ENCODE results near the gene KCTD10. TPM values are rescaled to one million over a fixed set of nuclear protein-coding genes. Genes with fewer than 3 reads are reported as not detected.

The KCTD10 gene
- total and polyA plus RNA-seq, 4 donors, result 4.2 to 20.1 (median 9.9) TPM

DNA sequence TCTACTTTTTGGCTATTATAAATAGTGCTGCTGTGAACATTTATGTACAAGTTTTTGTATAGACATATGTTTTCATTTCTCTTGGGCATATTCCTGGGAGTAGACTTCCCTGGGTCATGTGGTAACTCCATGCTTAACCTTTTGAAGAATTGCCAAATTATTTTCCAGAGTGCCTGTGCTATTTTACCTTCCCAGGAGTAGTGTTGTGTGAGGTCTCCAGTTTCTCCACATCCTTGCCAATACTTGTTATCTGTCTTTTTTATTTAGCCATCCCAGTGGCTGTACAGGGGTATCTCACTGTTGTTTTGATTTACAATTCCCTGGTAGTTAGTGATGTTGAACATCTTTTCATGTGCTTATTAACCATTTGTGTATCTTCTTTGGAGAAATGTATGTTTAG lies 19.2 kb upstream of the KCTD10 start:
- no peak for DNase-seq (ENCODE audit: low spot score)
- TF ChIP-seq TAF1 (conservative IDR thresholded peaks at IDR 0.05) (no peak), EGR1 (IDR thresholded peaks at IDR 0.05; ENCODE audit: low read depth in 2 of 2) (no peak), FOXA1 (IDR thresholded peaks at IDR 0.05) (no peak), YY1 (IDR thresholded peaks at IDR 0.05) (no peak)
- H3K4me3 ChIP-seq (ENCODE audit: low read depth in 1 of 3, low read length in 3 of 3), result no peak overlapping the region
- no peak overlapping the region for H3K27ac ChIP-seq (ENCODE audit: low read depth in 1 of 2, low read length in 2 of 2)
- no peaks in the 10 kb centered on the region for H3K9me3 ChIP-seq (ENCODE audit: control insufficient read depth in 4 of 4, low read length in 3 of 4)
- H3K27me3 ChIP-seq (ENCODE audit: control insufficient read depth in 4 of 4, insufficient read depth in 4 of 4, low read length in 3 of 4), result no peaks in the 10 kb centered on the region
- no peaks in the 10 kb centered on the region for H3K4me1 ChIP-seq (ENCODE audit: control insufficient read depth in 4 of 4, insufficient read depth in 4 of 4, low read length in 3 of 4)
- no peak overlapping the region for H3K9ac ChIP-seq (ENCODE audit: low read depth in 1 of 2, low read length in 2 of 2)
- peaks cover 16 to 77% (median 57%) of the 10 kb centered on the region in 4 donors for H3K36me3 ChIP-seq (ENCODE audit: control insufficient read depth in 4 of 4, insufficient read depth in 3 of 4, low read depth in 1 of 4, low read length in 3 of 4)

DNA sequence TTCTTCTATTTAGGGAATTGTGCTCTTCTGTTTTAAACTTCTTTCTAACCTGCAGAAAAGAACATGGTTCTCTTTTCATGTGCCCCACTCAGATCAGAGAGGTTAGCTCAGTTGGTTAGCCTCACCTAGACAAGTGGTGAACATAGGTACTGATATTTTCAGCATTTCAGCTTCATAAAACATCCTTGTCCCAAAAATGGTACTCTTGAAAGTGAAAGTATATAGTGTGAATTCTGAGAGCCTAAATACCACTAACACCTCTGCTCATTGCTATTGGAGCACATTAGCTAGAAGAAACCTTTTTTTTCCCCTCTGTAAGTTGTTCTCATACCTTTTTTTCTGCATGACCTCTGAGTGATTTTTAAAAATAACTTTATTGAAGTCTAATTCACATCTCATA lies 17.9 kb upstream of the KCTD10 start:
- Histone ChIP-seq H3K36me3 (ENCODE audit: control insufficient read depth in 4 of 4, insufficient read depth in 3 of 4, low read depth in 1 of 4, low read length in 3 of 4) (peaks cover 15 to 76% (median 57%) of the 10 kb centered on the region in 4 donors), H3K9me3 (ENCODE audit: control insufficient read depth in 4 of 4, low read length in 3 of 4) (no peaks in the 10 kb centered on the region), H3K9ac (ENCODE audit: low read depth in 1 of 2, low read length in 2 of 2) (no peak overlapping the region), H3K4me3 (ENCODE audit: low read depth in 1 of 3, low read length in 3 of 3) (no peak overlapping the region), H3K27ac (ENCODE audit: low read depth in 1 of 2, low read length in 2 of 2) (no peak overlapping the region), H3K4me1 (ENCODE audit: control insufficient read depth in 4 of 4, insufficient read depth in 4 of 4, low read length in 3 of 4) (no peaks in the 10 kb centered on the region), H3K27me3 (ENCODE audit: control insufficient read depth in 4 of 4, insufficient read depth in 4 of 4, low read length in 3 of 4) (no peaks in the 10 kb centered on the region)
- no peak for DNase-seq (ENCODE audit: low spot score)
- no peak for TF ChIP-seq NR2F2 (IDR thresholded peaks at IDR 0.05)
- no peak for TF ChIP-seq TAF1 (conservative IDR thresholded peaks at IDR 0.05)
- TF ChIP-seq RXRA (IDR thresholded peaks at IDR 0.05), result no peak
- TF ChIP-seq HNF4G (IDR thresholded peaks at IDR 0.05), result no peak
- TF ChIP-seq SP1 (IDR thresholded peaks at IDR 0.05), result no peak

DNA sequence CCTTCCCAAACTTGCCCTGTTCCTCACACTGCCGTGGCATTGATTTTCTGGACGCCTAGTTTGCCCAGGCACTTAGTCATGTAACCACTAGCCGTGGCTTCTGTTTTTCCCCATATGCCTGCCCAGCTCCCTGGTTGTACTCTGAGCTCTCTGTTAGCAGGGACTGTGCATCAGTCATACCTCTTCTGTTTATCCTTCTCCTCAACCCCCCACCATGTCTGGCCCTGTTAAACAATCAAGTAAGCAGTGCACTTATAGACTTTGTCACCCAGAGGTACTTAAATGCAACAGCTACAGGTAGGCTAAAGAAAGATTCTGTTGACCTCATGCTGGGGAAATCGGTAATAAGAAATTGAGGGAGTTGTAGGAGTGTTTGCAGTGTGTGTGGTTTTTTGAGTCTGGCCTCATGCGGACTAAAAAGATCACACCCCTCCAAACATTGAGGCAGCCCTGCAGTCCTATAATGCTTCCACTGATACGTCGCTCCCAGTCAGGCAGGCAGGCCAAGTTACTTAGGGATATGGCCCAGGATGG lies 17.3 kb upstream of the KCTD10 start:
- H3K36me3 ChIP-seq (ENCODE audit: control insufficient read depth in 4 of 4, insufficient read depth in 3 of 4, low read depth in 1 of 4, low read length in 3 of 4), result peaks cover 17 to 76% (median 59%) of the 10 kb centered on the region in 4 donors
- H3K9me3 ChIP-seq (ENCODE audit: control insufficient read depth in 4 of 4, low read length in 3 of 4), result no peaks in the 10 kb centered on the region
- 92% methylated on average over 7 of the region's 7 CpGs for WGBS
- no peak for DNase-seq (ENCODE audit: low spot score)
- H3K4me3 ChIP-seq (ENCODE audit: low read depth in 1 of 3, low read length in 3 of 3), result no peak overlapping the region
- H3K27ac ChIP-seq (ENCODE audit: low read depth in 1 of 2, low read length in 2 of 2), result no peak overlapping the region
- H3K27me3 ChIP-seq (ENCODE audit: control insufficient read depth in 4 of 4, insufficient read depth in 4 of 4, low read length in 3 of 4), result no peaks in the 10 kb centered on the region
- no peak overlapping the region for H3K9ac ChIP-seq (ENCODE audit: low read depth in 1 of 2, low read length in 2 of 2)
- H3K4me1 ChIP-seq (ENCODE audit: control insufficient read depth in 4 of 4, insufficient read depth in 4 of 4, low read length in 3 of 4), result no peaks in the 10 kb centered on the region
- TF ChIP-seq HNF4G (IDR thresholded peaks at IDR 0.05) (no peak), GABPA (IDR thresholded peaks at IDR 0.05 in 1 of 2, conservative IDR thresholded peaks at IDR 0.05 in 1 of 2) (no peak), YY1 (IDR thresholded peaks at IDR 0.05) (no peak), JUND (IDR thresholded peaks at IDR 0.05) (no peak), FOXA1 (IDR thresholded peaks at IDR 0.05) (no peak), FOXA2 (IDR thresholded peaks at IDR 0.05) (no peak), SP1 (IDR thresholded peaks at IDR 0.05) (no peak), TAF1 (conservative IDR thresholded peaks at IDR 0.05) (no peak), HNF4A (conservative IDR thresholded peaks at IDR 0.05) (no peak), RXRA (IDR thresholded peaks at IDR 0.05) (no peak), EGR1 (IDR thresholded peaks at IDR 0.05; ENCODE audit: low read depth in 2 of 2) (no peak), NR2F2 (IDR thresholded peaks at IDR 0.05) (no peak), RAD21 (IDR thresholded peaks at IDR 0.05) (no peak), ZBTB33 (IDR thresholded peaks at IDR 0.05) (no peak)
- TF ChIP-seq, protein P1, sequence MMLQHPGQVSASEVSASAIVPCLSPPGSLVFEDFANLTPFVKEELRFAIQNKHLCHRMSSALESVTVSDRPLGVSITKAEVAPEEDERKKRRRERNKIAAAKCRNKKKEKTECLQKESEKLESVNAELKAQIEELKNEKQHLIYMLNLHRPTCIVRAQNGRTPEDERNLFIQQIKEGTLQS (IDR thresholded peaks at IDR 0.05), result no peak
- TF ChIP-seq, protein P2, sequence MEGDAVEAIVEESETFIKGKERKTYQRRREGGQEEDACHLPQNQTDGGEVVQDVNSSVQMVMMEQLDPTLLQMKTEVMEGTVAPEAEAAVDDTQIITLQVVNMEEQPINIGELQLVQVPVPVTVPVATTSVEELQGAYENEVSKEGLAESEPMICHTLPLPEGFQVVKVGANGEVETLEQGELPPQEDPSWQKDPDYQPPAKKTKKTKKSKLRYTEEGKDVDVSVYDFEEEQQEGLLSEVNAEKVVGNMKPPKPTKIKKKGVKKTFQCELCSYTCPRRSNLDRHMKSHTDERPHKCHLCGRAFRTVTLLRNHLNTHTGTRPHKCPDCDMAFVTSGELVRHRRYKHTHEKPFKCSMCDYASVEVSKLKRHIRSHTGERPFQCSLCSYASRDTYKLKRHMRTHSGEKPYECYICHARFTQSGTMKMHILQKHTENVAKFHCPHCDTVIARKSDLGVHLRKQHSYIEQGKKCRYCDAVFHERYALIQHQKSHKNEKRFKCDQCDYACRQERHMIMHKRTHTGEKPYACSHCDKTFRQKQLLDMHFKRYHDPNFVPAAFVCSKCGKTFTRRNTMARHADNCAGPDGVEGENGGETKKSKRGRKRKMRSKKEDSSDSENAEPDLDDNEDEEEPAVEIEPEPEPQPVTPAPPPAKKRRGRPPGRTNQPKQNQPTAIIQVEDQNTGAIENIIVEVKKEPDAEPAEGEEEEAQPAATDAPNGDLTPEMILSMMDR (IDR thresholded peaks at IDR 0.05; ENCODE audit: low read depth, low read length, missing input control), result no peak
- TF ChIP-seq, protein P3, sequence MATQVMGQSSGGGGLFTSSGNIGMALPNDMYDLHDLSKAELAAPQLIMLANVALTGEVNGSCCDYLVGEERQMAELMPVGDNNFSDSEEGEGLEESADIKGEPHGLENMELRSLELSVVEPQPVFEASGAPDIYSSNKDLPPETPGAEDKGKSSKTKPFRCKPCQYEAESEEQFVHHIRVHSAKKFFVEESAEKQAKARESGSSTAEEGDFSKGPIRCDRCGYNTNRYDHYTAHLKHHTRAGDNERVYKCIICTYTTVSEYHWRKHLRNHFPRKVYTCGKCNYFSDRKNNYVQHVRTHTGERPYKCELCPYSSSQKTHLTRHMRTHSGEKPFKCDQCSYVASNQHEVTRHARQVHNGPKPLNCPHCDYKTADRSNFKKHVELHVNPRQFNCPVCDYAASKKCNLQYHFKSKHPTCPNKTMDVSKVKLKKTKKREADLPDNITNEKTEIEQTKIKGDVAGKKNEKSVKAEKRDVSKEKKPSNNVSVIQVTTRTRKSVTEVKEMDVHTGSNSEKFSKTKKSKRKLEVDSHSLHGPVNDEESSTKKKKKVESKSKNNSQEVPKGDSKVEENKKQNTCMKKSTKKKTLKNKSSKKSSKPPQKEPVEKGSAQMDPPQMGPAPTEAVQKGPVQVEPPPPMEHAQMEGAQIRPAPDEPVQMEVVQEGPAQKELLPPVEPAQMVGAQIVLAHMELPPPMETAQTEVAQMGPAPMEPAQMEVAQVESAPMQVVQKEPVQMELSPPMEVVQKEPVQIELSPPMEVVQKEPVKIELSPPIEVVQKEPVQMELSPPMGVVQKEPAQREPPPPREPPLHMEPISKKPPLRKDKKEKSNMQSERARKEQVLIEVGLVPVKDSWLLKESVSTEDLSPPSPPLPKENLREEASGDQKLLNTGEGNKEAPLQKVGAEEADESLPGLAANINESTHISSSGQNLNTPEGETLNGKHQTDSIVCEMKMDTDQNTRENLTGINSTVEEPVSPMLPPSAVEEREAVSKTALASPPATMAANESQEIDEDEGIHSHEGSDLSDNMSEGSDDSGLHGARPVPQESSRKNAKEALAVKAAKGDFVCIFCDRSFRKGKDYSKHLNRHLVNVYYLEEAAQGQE (IDR thresholded peaks at IDR 0.05), result no peak
